ENCODE data around the gene GPLD1.
"Not testable (repeated sequence)": the region's sequence is repeated elsewhere in the genome, so short reads cannot be mapped to it uniquely, and the experiment has no call there.

GPLD1 gene, protein sequence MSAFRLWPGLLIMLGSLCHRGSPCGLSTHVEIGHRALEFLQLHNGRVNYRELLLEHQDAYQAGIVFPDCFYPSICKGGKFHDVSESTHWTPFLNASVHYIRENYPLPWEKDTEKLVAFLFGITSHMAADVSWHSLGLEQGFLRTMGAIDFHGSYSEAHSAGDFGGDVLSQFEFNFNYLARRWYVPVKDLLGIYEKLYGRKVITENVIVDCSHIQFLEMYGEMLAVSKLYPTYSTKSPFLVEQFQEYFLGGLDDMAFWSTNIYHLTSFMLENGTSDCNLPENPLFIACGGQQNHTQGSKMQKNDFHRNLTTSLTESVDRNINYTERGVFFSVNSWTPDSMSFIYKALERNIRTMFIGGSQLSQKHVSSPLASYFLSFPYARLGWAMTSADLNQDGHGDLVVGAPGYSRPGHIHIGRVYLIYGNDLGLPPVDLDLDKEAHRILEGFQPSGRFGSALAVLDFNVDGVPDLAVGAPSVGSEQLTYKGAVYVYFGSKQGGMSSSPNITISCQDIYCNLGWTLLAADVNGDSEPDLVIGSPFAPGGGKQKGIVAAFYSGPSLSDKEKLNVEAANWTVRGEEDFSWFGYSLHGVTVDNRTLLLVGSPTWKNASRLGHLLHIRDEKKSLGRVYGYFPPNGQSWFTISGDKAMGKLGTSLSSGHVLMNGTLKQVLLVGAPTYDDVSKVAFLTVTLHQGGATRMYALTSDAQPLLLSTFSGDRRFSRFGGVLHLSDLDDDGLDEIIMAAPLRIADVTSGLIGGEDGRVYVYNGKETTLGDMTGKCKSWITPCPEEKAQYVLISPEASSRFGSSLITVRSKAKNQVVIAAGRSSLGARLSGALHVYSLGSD

DNA sequence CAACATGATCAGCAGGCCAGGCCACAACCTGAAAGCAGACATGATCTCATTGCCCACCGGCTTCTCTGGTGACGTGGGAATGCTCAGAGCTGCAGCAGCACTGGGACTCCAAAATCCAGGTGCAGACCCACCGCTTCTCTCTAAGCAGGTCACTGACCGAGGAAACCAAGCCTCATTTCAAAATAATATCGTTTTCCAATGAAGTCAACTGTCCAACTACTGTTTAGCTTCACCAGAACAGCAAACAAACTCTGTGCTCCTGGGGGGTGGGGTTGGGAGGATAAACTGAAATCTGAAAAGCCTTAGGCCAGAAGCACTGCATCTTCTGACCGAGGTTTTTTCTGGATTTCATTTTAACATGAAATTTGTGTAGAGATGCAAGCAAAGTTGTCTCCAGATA is at the start of gene GPLD1:
GPLD1 (minus strand) TSS at position 109 of the 400 bp plus-strand sequence; CDS start at position 42, 67 bp downstream.
- no peak for DNase-seq (ENCODE audit: low read depth in 3 of 3)

DNA sequence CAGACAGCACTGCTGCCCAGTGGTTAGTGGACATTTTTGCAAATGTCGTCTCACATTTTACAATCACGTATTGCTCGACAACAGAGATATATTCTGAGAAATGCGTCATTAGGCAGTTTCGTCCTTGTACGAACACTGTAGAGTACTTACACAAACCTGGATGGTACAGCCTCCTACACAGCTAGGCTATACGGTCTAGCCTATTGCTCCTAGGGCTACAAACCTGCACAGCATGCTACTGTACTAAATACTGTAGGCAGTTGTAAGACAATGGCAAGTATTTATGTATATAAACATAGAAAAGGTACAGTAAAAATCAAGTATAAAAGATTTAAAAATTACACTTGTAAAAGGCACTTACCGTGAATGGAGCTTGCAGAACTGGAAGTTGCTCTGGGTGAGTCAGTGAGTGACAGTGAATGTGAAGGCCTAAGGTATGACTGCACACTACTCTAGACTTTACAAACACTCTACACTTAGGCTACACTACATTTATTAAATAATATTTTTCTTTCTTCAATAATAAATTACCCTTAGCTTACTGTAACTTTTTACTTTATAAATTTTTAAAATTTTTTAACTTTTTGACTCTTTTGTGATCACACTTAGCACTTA is 48.5 kb upstream of the GPLD1 start:
- no peak for DNase-seq (ENCODE audit: low read depth in 3 of 3)

DNA sequence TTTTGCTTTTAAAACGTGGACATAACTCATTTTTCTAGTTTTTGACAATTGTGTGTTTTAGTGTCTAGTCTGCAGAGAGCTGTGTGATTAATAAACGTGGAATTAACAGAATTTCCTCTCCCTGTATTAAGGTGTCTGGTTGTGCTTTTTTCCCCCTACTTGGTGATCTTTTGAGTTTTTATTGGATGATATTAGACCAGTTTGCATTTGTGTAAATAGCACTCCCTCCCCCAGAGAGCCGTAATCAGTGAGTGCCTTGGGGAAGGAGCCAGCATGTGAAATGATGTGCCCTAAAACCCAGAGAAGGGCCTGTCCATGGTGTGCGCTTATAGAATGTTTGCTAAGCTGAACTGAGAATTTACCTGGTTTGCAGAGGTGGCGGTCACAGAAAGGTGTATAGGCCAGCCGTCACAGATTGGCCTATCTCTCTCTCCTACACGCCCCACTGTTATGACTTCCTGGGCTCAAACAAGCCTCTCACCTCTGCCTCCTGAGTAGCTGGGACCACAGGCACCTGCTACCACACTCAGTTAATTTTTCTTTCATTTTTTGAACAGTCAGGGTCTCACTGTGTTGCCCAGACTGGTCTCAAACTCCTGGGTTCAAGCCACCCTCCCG is 47.8 kb upstream of the GPLD1 start:
- no peak for DNase-seq (ENCODE audit: low read depth in 3 of 3)

DNA sequence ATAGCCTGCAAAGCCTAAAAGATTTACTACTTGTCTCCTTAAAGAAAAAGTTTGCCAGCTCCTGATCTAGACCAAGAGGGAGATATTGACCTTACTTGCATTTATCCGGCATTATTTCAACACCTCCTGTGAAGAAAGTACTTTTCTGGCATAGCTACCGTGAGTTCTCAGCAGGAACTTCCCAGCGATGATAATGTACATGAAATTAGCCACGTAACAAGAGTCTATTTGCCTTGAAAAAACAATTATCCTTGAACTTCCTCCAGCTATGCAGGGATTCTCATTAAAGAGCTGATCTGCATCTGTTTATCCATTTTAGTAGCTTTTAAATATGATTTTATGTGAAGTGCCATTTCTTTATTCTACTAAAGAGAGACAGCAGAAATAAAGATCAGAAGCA is 47.1 kb upstream of the GPLD1 start:
- DNase-seq (ENCODE audit: low read depth in 3 of 3) = no peak

DNA sequence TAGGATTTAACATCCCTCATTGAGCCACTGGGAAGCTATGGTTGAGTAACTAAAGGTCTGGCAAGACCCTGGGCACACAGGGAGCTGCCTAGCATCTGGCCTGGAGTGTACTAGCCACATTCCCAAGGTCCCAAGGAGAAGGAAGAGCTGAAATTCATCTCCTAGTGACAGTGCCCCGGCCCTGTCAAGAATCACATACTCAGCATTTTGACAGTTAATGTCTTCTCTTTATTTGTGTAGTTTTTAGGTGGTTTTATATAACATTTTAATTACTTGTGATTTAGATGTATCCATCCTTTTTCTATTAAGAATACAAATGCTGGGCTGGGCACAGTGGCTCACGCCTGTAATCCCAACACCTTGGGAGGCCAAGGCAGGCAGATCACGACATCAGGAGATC is 45.8 kb upstream of the GPLD1 start:
- no peak for DNase-seq (ENCODE audit: low read depth in 3 of 3)

DNA sequence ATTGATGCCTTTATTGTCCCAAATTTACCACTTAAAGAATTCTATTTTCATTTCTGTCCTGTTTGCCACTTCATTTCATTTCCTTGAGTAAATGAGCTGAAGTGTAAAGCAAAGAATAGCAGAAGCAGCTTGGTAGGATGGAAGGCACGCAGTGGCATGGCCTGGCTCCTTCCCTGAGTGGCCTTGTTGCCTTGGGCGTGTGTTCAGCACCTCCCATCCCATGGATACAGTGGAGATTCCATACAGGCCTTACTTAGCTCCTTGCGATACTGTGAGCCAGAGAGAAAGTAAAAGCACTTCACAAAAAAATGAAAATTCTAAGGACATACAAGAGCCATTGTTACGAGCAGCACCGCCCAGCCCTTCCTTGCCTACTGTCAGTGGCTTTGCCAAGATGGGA is 45.0 kb upstream of the GPLD1 start:
- DNase-seq (ENCODE audit: low read depth in 3 of 3) = no peak

DNA sequence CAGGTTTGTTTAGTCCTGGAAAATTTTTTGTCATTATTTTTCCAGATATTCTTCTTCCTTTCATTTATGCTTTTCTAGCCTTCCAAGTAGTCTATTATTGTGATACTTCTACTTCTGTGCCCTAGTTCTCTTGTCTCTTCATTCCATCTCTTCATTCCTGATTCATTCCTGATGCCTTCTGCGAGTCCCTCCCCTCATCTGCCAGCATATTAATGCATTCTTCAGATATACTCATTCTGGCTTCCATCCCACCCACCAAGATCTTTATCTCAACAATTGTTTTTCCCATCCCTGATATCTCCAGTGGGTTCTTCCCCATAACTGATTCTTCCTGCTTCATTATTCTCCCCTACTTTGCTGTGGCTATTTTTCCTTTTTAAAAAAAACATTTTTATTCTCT is 40.6 kb upstream of the GPLD1 start:
- DNase-seq (ENCODE audit: low read depth in 3 of 3) = no peak

DNA sequence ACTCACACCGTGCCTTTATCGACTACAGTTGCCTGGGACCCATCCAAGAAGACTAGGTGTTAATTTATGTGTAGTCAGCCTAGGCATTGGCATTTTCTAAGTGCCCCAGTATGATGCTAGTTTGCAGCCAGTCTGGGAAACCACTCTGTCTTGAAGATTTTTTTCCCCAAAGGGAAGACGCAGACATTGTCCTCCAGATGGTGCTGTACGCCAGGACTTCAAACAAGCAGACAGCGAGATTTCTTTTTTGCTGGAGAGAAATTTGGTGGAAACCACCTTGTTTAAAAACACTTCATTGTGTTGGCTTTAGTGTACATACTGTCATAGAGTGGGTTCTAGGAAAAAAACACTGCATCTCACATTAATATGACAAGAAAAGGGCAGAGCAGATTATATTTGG is 35.4 kb upstream of the GPLD1 start:
- DNase-seq (ENCODE audit: low read depth in 3 of 3) = no peak

DNA sequence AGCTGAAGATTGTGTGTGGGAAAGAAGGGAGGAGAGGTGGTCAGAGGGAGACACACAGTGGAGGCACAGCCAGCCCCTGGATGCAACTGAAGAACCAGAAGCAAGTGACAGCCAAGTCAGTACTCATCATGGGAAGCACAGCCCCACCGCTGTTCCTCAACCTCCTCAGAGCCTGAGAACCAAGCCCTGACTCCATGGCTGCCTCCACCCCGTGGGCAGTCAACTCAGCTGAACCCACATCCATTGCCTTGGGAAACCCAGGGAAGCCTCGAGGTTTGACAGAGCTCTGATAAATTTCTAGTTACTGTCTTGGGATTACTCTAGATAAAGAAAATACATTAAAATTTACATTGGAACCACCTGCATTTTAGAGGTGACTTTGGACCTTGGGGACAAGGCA is 35.0 kb upstream of the GPLD1 start:
- DNase-seq (ENCODE audit: low read depth in 3 of 3) = no peak

DNA sequence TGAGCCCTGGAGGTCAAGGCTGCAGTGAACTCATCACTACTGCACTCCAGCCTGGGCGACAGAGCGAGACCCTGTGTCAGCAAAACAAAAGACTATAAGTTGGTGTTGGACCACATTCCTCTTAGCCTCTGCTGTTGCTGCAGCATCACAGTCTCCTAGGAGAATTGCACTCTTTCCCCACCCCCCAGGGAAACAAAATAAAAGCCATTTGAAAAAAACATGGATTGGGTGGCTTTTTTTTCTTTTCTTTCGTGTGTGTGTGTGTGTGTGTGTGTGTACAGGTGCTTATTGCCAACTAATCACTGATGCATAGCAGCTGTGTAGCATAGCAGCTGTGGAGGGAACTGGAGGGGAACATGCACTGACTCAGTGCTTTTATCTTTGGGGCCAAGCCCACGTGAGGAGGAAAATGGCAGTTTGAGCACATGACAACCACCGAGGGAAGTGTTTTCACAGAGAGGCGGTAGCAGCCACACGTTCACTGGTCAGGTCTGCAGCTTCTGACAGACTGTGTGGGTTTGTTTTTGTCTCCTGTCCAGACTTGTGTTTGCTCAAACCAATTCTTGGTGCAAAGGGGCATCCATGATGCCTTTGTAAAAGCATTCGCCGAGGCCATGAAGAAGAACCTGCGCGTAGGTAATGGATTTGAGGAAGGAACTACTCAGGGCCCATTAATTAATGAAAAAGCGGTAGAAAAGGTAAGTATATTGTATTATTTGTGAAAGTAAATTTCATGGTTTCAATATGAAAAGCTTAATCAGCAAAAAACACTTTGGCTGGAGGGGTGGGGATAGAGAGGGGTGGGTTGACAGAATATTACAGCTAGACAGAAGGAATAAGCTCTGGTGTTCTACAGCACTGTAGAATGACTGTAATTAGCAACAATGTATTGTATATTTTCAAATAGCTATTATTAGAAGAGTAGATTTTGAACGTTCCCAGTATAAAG is 33.1 kb upstream of the GPLD1 start:
- DNase-seq (ENCODE audit: low read depth in 3 of 3) = no peak

DNA sequence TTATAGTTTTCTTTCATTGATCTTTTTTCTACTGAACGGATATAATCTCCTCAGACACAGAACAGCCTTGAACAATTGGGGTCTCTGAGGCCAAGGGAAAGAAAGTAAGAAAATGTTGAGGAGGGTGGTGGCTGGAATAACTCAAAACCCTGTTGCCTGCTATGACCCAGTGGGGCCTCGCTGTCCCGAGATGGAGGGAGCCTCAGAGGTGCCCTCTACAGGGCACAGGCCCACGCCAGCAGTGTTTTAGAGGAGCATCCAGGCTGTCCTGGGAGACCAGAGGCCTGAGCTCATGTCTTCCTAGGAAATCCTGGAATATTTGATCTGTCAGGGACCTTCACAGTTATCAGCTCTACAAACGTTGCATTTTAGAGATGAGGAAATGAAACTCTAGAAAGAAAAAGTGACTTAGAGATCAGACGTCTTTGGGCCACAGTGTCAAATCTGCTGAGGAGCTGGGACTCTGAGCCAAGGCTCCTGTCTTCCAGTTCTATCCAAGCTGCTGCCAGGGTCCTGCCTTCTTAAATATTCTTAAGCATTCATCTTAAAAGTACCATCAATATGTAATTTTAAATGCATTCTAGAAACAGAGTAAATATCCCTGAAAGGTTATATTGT is 31.7 kb upstream of the GPLD1 start:
- peak; percentile 4 to 33 (median 20) for DNase-seq (ENCODE audit: low read depth in 3 of 3)

DNA sequence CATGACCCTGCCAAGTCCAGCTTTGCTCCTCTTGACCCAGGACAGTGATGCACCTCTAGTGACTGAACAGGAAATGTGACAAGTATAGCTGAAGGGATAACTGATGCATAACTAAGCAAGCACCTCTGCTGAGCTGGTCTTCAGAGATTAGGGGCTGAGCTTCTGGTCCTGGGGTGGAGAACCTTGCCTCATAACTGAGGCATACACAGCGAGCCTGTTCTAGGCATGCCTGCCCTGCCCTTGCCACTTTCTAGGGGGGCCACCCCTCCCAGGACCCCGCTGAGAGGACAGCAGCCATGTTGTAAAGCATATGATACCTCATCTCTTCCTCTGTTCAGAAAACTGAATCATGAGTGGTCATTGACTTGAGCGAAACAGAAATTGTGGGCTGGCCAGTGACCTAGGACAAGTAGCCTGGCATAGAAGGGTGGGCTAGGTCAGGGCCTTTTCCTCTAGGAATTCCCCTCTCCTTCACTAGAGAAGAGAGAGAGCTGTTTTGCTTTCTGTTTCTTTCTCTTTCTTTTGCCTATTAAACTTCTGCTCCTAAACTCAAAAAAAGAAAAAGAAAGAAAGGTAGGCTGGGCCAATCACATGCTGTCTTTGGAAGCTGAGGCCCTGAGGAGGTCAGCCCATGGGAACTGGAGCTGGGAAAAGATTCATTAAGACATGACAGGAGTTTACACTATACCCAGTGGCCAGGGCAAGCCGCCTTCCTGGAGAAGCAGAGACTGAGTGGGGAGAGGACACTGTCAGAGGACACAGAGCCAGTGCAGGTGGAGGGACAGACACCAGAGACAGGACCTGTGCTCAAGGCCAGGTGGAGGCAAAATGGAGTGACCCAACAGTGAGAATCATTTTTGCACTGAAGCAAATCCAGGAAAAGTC is 28.5 kb upstream of the GPLD1 start:
- DNase-seq (ENCODE audit: low read depth in 3 of 3) = no peak

DNA sequence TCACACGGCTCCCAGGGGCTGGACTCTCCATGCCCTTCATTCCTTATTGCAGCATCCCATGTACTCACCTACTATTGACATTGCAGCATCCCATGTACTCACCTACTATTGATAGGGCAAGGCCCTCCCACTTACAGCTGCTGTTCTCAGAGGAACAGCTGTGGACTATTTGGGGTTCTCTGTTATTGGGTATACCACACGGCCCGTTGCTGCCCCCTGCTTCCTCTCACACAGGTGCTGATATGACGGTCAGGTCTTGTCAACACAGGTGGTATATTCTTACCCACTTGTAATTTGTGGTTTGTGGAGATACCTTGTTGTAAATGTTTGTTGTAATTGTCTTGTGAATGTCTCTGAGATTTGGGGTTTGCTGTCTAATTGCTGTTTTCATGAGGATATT is 24.2 kb upstream of the GPLD1 start:
- no peak for DNase-seq (ENCODE audit: low read depth in 3 of 3)

DNA sequence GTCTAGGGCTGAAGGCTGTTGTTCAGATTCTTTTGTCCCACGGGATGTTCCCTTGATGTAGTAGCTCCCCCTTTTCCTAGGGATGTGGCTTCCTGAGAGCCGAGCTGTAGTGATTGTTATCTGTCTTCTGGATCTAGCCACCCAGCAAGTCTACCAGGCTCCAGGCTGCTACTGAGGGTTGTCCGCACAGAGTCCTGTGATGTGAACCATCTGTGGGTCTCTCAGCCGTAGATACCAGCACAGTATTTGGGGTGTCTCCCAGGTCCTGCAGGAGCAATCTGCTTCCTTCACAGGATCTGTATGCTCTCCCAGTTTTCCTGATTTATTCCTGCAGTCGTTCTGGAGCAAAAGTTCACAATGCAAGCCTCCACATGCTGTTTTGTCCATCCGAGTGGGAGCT is 22.6 kb upstream of the GPLD1 start:
- not testable (repeated sequence) for DNase-seq (ENCODE audit: low read depth in 3 of 3)

DNA sequence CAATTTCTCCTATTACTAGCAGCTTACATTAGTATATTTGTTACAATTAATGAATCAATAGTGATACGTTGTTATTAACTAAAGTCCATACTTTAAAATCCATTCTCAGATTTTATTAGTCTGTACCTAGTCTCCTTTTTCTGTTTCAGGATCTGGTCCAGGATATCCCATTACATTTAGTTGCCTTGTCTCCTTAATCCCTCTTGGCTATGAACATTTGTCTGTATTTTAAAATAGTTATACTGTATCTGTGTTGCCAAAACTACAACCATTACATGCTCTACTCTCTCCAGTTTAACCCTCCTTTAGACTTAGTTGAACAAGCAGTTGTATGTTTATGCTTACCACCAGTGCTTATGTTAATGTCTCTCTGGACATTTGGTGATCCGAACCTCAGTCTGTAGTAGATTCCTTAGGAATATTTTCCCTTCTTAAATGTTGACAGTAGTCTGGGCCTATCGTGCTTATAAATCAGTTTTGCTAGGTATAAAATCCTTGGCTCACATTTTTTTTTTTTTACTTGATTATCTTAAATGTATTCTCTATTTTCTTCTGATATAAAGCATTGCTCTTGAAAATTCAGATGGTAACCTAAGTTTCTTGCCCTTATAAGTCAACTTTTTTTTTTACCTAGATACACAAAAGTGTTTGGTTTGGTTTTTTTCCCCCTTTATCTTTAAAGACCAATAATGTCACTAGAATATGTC is 17.6 kb upstream of the GPLD1 start:
- DNase-seq (ENCODE audit: low read depth in 3 of 3) = no peak

DNA sequence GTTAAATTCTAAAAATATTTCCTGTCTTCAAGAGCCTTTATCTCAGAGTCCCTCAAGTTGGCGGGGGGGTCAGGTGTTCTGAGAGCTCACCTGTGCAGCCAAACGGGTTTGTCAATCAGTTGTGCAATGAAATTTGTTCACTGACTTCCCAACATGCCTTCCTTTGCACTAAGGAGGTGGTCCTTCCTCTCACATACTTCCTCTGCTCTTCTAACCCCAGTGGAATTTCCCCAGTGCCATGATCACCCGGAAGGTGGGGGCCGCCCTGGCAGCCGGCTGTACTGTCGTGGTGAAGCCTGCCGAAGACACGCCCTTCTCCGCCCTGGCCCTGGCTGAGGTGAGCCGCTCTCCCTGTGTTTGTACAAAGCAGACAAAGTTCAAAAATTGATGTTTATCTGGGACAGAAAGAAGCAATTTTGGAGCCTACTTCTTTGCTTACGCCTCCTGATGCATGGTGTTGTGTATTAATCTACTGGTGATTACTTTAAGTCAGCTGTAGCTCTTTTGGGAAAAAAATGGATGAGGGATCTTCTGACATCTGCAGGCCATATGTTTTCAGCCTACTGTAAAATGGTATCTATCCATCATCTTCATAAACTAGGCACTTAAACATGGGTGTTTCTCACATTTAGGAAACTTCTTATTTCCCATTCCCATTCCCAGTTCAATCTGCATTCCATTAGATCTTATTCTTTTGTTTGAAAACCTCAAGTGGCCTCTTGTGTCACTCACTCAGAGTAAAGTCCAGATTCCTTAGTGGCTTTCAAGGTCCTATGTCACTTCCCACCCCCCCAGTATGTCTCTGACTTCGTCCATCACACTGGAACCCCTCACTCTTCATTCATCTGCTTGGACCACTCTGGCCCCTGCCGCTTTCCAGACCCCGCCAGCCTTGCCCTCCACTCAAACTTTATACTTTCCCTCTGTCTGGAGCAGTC is 15.5 kb upstream of the GPLD1 start:
- no peak for DNase-seq (ENCODE audit: low read depth in 3 of 3)

DNA sequence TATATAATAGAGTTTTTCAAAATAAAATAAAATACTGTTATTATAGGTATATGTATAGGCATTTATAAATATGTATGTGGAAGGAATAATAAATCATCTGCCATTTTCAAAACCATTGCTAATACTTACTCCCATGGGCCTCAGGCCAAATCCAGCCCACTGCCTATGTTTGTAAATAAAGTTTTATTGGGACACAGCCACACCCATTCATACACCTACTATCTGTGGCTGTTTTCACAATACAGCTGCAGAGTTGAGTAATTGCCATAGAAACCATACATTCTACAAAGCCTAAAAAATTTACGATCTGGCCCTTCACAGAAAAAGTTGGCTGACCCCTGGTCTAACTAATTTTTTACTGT is 14.9 kb upstream of the GPLD1 start:
- no peak for DNase-seq (ENCODE audit: low read depth in 3 of 3)

DNA sequence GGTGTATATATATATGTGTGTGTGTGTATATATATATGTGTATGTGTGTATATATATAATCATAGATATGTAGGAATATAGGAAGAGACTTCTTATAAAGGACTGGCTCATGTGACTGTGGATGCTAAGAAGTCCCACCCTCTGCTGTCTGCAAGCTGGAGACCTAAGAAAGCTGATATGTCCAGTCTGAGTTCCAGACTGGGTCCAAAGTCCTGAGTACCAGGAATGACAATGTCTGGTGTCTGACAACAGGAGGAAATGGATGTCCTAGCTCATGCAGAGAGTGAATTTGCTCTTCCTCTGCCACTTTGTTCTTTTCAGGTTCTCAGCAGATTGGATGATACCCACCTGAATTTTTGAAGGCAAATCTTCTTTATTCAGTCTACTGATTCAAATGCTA is 12.5 kb upstream of the GPLD1 start:
- DNase-seq (ENCODE audit: low read depth in 3 of 3) = no peak
